Effector memory CD8-positive, alpha-beta T cell (primary cell): ENCODE measurements around the gene MTHFS.
"Not testable (repeated sequence)": the region's sequence is repeated elsewhere in the genome, so short reads cannot be mapped to it uniquely, and the experiment has no call there.

Experiments
- ATAC-seq: fragments of 150-1000 bp; cut with Tn5 transposase; replicated peaks from 2 replicates; pipeline ENCODE4 v1.10.0; 2021; ENCODE audit warnings: mild to moderate bottlenecking, moderate library complexity
- DNase-seq, 3 experiments: peaks; one replicate each; pipeline ENCODE4 v3.0.0; 2021
- H3K27ac Mint-ChIP-seq, 2 donors: one replicate each; pipeline ENCODE4 v1.8.0; 2022; ENCODE audit warnings: mild to moderate bottlenecking in 2 of 2, mixed read lengths in 2 of 2, moderate library complexity in 2 of 2
- H3K27me3 Mint-ChIP-seq, 2 donors: one replicate each; pipeline ENCODE4 v1.8.0; 2022; ENCODE audit warnings: mixed read lengths in 2 of 2
- H3K36me3 Mint-ChIP-seq: one replicate; pipeline ENCODE4 v1.8.0; 2022; ENCODE audit warnings: mild to moderate bottlenecking, moderate library complexity, mixed read lengths; ENCODE audit not compliant: insufficient read depth
- H3K4me1 Mint-ChIP-seq, 2 donors: one replicate each; pipeline ENCODE4 v1.8.0; 2022; ENCODE audit warnings: low read depth in 2 of 2, mixed read lengths in 2 of 2
- H3K4me3 Mint-ChIP-seq, 2 donors: one replicate each; pipeline ENCODE4 v1.8.0; 2022; ENCODE audit warnings: mild to moderate bottlenecking in 2 of 2, mixed read lengths in 2 of 2, moderate library complexity in 2 of 2
- H3K9me3 Mint-ChIP-seq, 2 donors: one replicate each; pipeline ENCODE4 v1.8.0; 2022; ENCODE audit warnings: mixed read lengths in 2 of 2
- total RNA-seq, 9 experiments: gene quantifications; one replicate each; lab custom pipeline; 2026; lab: John Stamatoyannopoulos, UW

The MTHFS gene
- 0.91 to 3.0 (median 1.8) reads per million in 9 experiments for total RNA-seq

- peaks cover 18% of the 10 kb centered on the region for H3K36me3 Mint-ChIP-seq
- DNase-seq, result peak; percentile 67 to 75 (median 72)
- H3K4me3 Mint-ChIP-seq, result peak within 1 kb of the TSS; percentile 82 to 85
- peak; percentile 84 for ATAC-seq
- H3K4me1 Mint-ChIP-seq, result peaks cover 19 to 23% of the 10 kb centered on the region in 2 donors
- no peaks in the 10 kb centered on the region for H3K9me3 Mint-ChIP-seq
- peak within 1 kb of the TSS; percentile 92 to 95 for H3K27ac Mint-ChIP-seq
- no peaks in the 10 kb centered on the region for H3K27me3 Mint-ChIP-seq
Measured at GRCh38 chr15:79896634-79897379, at the start of gene MTHFS. TSS of gene MTHFS (minus strand) at chr15:79897014. CDS start at chr15:79896988, 26 bp downstream.

GRCh38 chr15:79944622-79945021 lies 47.8 kb upstream of the MTHFS start:
- DNase-seq (no peak), ATAC-seq (no peak)
- Mint-ChIP-seq H3K27ac (no peak overlapping the region), H3K4me1 (peaks cover 3 to 14% of the 10 kb centered on the region in 2 donors), H3K4me3 (no peak overlapping the region), H3K9me3 (no peaks in the 10 kb centered on the region), H3K36me3 (no peaks in the 10 kb centered on the region), H3K27me3 (no peaks in the 10 kb centered on the region)

GRCh38 chr15:79943820-79944219 lies 47.0 kb upstream of the MTHFS start:
- H3K4me1 Mint-ChIP-seq, result peaks cover 3 to 14% of the 10 kb centered on the region in 2 donors
- ATAC-seq, result no peak
- no peaks in the 10 kb centered on the region for H3K27me3 Mint-ChIP-seq
- H3K9me3 Mint-ChIP-seq, result no peaks in the 10 kb centered on the region
- no peak overlapping the region for H3K27ac Mint-ChIP-seq
- H3K36me3 Mint-ChIP-seq, result no peaks in the 10 kb centered on the region
- no peak for DNase-seq
- no peak overlapping the region for H3K4me3 Mint-ChIP-seq

- Mint-ChIP-seq H3K9me3 (no peaks in the 10 kb centered on the region), H3K36me3 (no peaks in the 10 kb centered on the region), H3K4me1 (peaks cover 0 to 5% of the 10 kb centered on the region in 2 donors), H3K27ac (peak overlapping the region in 1 of 2 donors; percentile 8), H3K27me3 (no peaks in the 10 kb centered on the region), H3K4me3 (no peak overlapping the region)
- no peak for ATAC-seq
- no peak for DNase-seq
Measured at GRCh38 chr15:79942741-79943481, 46.1 kb upstream of the MTHFS start.

GRCh38 chr15:79939399-79939798 lies 42.6 kb upstream of the MTHFS start:
- H3K36me3 Mint-ChIP-seq, result no peaks in the 10 kb centered on the region
- H3K27me3 Mint-ChIP-seq, result peaks cover 0 to 14% of the 10 kb centered on the region in 2 donors
- ATAC-seq (no peak), DNase-seq (no peak)
- no peaks in the 10 kb centered on the region for H3K9me3 Mint-ChIP-seq
- H3K27ac Mint-ChIP-seq, result no peak overlapping the region
- H3K4me1 Mint-ChIP-seq, result peaks cover 0 to 5% of the 10 kb centered on the region in 2 donors
- H3K4me3 Mint-ChIP-seq, result no peak overlapping the region

- DNase-seq, result no peak
- ATAC-seq, result no peak
- H3K4me3 Mint-ChIP-seq, result no peak overlapping the region
- no peaks in the 10 kb centered on the region for H3K9me3 Mint-ChIP-seq
- H3K36me3 Mint-ChIP-seq, result no peaks in the 10 kb centered on the region
- H3K27ac Mint-ChIP-seq, result no peak overlapping the region
- peaks cover 0 to 14% of the 10 kb centered on the region in 2 donors for H3K27me3 Mint-ChIP-seq
- H3K4me1 Mint-ChIP-seq, result peaks cover 0 to 5% of the 10 kb centered on the region in 2 donors
Measured at GRCh38 chr15:79938143-79938542, 41.3 kb upstream of the MTHFS start.

- DNase-seq, H3K4me3 Mint-ChIP-seq, ATAC-seq, H3K9me3 Mint-ChIP-seq, H3K4me1 Mint-ChIP-seq, H3K36me3 Mint-ChIP-seq: not testable (repeated sequence)
- H3K27ac Mint-ChIP-seq, result peak overlapping the region in 1 of 2 donors; percentile 70
- peaks cover 19 to 37% of the 10 kb centered on the region in 2 donors for H3K27me3 Mint-ChIP-seq
Measured at GRCh38 chr15:79935556-79936201, 38.9 kb upstream of the MTHFS start.

GRCh38 chr15:79933231-79933630 lies 36.4 kb upstream of the MTHFS start:
- no peak for ATAC-seq
- H3K27me3 Mint-ChIP-seq, result peaks cover 27 to 42% of the 10 kb centered on the region in 2 donors
- no peak overlapping the region for H3K4me3 Mint-ChIP-seq

GRCh38 chr15:79932447-79932846 lies 35.6 kb upstream of the MTHFS start:
- ATAC-seq (no peak), DNase-seq (no peak)
- Mint-ChIP-seq H3K9me3 (no peaks in the 10 kb centered on the region), H3K4me3 (no peak overlapping the region), H3K27ac (no peak overlapping the region), H3K4me1 (no peaks in the 10 kb centered on the region), H3K36me3 (no peaks in the 10 kb centered on the region), H3K27me3 (peaks cover 27 to 42% of the 10 kb centered on the region in 2 donors)

More at GRCh38 chr15:79933231-79933630, 36.4 kb upstream of the MTHFS start:
- no peak for DNase-seq
- no peaks in the 10 kb centered on the region for H3K9me3 Mint-ChIP-seq
- no peaks in the 10 kb centered on the region for H3K36me3 Mint-ChIP-seq
- H3K27ac Mint-ChIP-seq, result no peak overlapping the region
- no peaks in the 10 kb centered on the region for H3K4me1 Mint-ChIP-seq

- DNase-seq (no peak), ATAC-seq (no peak)
- Mint-ChIP-seq H3K4me1 (no peaks in the 10 kb centered on the region), H3K27me3 (peaks cover 27 to 34% of the 10 kb centered on the region in 2 donors), H3K9me3 (no peaks in the 10 kb centered on the region), H3K4me3 (no peak overlapping the region), H3K27ac (no peak overlapping the region), H3K36me3 (no peaks in the 10 kb centered on the region)
Measured at GRCh38 chr15:79930516-79930915, 33.7 kb upstream of the MTHFS start.

GRCh38 chr15:79929412-79929811 lies 32.6 kb upstream of the MTHFS start:
- Mint-ChIP-seq H3K4me3 (no peak overlapping the region), H3K9me3 (no peaks in the 10 kb centered on the region)
- ATAC-seq, result no peak

GRCh38 chr15:79926116-79926515 lies 29.3 kb upstream of the MTHFS start:
- not testable (repeated sequence) for H3K27me3 Mint-ChIP-seq, H3K4me3 Mint-ChIP-seq

More at GRCh38 chr15:79929412-79929811, 32.6 kb upstream of the MTHFS start:
- DNase-seq, result no peak
- peaks cover 1% of the 10 kb centered on the region for H3K36me3 Mint-ChIP-seq
- H3K27ac Mint-ChIP-seq, result no peak overlapping the region
- H3K4me1 Mint-ChIP-seq, result no peaks in the 10 kb centered on the region
- H3K27me3 Mint-ChIP-seq, result peaks cover 27 to 28% of the 10 kb centered on the region in 2 donors

GRCh38 chr15:79924379-79924778 lies 27.6 kb upstream of the MTHFS start:
- H3K27me3 Mint-ChIP-seq, result peaks cover 0 to 5% of the 10 kb centered on the region in 2 donors
- peaks cover 20% of the 10 kb centered on the region for H3K36me3 Mint-ChIP-seq
- no peak for ATAC-seq
- H3K27ac Mint-ChIP-seq, result peak overlapping the region in 1 of 2 donors; percentile 99
- H3K4me3 Mint-ChIP-seq, result peak overlapping the region; percentile 96 to 97
- peaks cover 14 to 21% of the 10 kb centered on the region in 2 donors for H3K4me1 Mint-ChIP-seq
- H3K9me3 Mint-ChIP-seq, result peaks cover 0 to 5% of the 10 kb centered on the region in 2 donors
- no peak for DNase-seq

More at GRCh38 chr15:79926116-79926515, 29.3 kb upstream of the MTHFS start:
- peaks cover 14 to 21% of the 10 kb centered on the region in 2 donors for H3K4me1 Mint-ChIP-seq
- not testable (repeated sequence) for H3K9me3 Mint-ChIP-seq, H3K27ac Mint-ChIP-seq, DNase-seq, ATAC-seq
- peaks cover 16% of the 10 kb centered on the region for H3K36me3 Mint-ChIP-seq
